Melanocyte of skin (primary cell): ENCODE results near the gene PMF1. TPM values are rescaled to one million over a fixed set of nuclear protein-coding genes. Genes with fewer than 3 reads are reported as not detected.

Source experiments
- small RNA-seq, 2 donors: library from RNA; depleted of rRNA; stranded (forward); fragments of <200 nt; gene quantifications; one replicate each; pipeline ENCODE3, GENCODE V24; 2012
- total RNA-seq, 2 donors: library from RNA; depleted of rRNA; stranded (reverse); fragments of >200 nt; gene quantifications; 2 replicates each; pipeline ENCODE4 v1.2.3, GENCODE V29; 2012

The PMF1 gene
- 10 to 100 TPM; 35.8 to 57.9 TPM for total RNA-seq

GRCh38 chr1:156212833-156213643, at the start of gene PMF1:
Gene PMF1, plus strand, starts transcription at chr1:156213007. Its CDS starts 9 bp downstream, at chr1:156213016.

DNA sequence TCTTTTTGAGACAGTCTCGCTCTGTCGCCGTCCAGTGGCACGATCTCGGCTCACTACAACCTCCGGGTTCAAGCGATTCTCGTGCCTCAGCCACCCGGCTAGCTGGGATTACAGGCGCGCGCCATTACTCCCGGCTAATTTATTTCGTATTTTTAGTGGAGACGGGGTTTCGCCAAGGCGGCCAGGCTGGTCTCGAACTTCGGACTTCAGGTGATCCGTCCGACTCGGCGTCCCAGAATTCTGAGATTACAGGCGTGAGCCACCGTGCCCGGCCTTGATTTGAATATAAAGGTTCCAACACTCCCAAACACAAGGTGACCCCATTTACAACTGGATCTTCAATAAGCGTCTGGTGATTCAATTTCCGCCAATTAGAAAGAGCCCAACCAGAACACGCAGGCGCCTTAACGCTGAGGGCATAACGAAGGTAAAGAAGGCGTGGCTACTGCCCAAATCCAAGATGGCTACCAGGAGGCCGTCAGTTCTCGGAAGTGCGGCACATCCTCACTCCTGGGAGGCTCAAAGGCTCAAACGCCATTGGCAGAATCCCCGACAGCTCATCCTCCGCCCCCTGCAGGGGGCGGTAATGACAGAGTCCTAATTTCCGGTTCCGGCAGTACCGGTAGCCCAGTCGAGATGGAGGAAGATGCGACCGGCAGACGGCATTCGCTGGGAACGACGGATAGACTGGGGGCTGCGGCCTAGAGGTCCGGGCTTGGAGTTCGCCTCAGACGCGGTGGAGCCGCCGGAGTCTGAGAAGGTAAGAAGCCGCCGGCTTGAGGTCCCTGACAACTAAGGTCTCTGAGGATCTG, 19.1 kb upstream of the PMF1 start, which contains the start of gene SLC25A44:
Gene SLC25A44 (plus strand): TSS at position 617 of the 812 bp plus-strand sequence. CDS start 5,744 bp downstream, outside the sequence.

GRCh38 chr1:156241926-156242325, 29.1 kb downstream of the PMF1 start, which contains the start of gene BGLAP:
Gene BGLAP, plus strand, starts transcription at chr1:156242184. Its CDS starts 48 bp downstream, at chr1:156242232.

GRCh38 chr1:156247460-156248322, 34.9 kb downstream of the PMF1 start, which contains the start of gene PAQR6:
Gene PAQR6, minus strand, starts transcription at chr1:156248056. Its CDS starts 1,325 bp downstream, at chr1:156246731.

DNA sequence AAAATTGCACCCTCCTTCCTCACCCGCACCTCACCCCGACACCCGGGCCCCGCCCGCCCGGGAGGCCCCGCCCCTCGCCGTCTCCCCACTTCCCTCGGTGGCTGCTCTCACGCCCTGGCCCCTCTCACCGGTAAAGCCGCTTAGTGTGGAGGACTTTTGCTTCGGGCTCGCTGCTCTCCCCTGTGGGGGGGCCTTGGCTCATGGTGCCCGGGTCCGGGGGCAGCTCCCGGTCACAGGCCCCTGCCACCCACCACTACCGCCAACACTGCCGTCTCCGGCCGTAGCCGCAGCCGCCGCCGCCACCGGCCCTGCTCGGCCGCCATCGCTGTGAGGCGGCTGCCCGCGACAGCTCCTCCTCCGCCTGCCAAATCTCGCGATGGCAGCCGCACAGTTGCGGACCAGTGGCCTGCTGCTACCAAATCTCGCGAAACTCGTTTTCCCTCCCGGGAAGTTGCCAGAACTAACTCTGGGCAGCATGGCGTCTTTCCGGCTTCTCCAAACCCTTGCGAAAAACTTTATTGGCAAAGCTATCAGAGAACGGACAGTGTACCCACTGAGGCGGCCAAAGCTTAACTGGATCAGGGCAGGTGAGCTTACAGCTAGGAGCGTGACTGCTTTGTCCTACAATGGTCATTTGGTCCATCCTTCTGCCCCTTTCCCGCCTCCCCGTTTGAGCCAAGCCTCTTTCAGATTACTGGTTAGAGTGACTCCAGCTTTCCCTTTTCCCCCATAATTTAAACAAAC, 69.8 kb downstream of the PMF1 start, which contains the start of gene SMG5:
Gene SMG5 (minus strand): TSS at position 347 of the 744 bp plus-strand sequence. CDS start 145 bp downstream, at position 202.

GRCh38 chr1:156284112-156284511, 71.3 kb downstream of the PMF1 start, which contains the start of gene TMEM79:
Gene TMEM79, plus strand, starts transcription at chr1:156284325. Its CDS starts 902 bp downstream, at chr1:156285227.

Small RNAs within 50 kb of the gene (small RNA-seq; reads per million reads assigned to genes)
- gene RF00568, result 0 reads per million in 2 donors

Other genes starting within 250 kb of the PMF1 start
- 100 to 1,000 TPM in 1 of 2 donors, 10 to 100 TPM in 1; 59.5 to 134 TPM for gene ARHGEF2, start 234.5 kb upstream of the PMF1 start, total RNA-seq
- gene SSR2, start 192.1 kb upstream of the PMF1 start, total RNA-seq, result 100 to 1,000 TPM; 220 to 324 TPM
- 10 to 100 TPM; 16.0 to 21.0 TPM for gene UBQLN4, start 159.2 kb upstream of the PMF1 start, total RNA-seq
- 10 to 100 TPM; 35.1 to 42.0 TPM for gene LAMTOR2, start 158.2 kb upstream of the PMF1 start, total RNA-seq
- not detected for gene RAB25, start 151.8 kb upstream of the PMF1 start, total RNA-seq
- 1 to 10 TPM; 1.0 to 4.0 TPM for gene MEX3A, start 130.5 kb upstream of the PMF1 start, total RNA-seq
- 1,000 to 10,000 TPM in 1 of 2 donors, 100 to 1,000 TPM in 1; 784 to 1,173 TPM for gene LMNA, start 98.3 kb upstream of the PMF1 start, total RNA-seq
- gene SEMA4A, start 59.4 kb upstream of the PMF1 start, total RNA-seq, result under 1 TPM; 0.67 to 0.69 TPM
- 10 to 100 TPM; 25.5 to 28.0 TPM for gene SLC25A44, start 18.9 kb upstream of the PMF1 start, total RNA-seq
- gene BGLAP, start 29.2 kb downstream of the PMF1 start, total RNA-seq, result under 1 TPM in 1 of 2 donors, not detected in 1; 0.33 TPM
- gene PAQR6, start 35.0 kb downstream of the PMF1 start, total RNA-seq, result 1 to 10 TPM in 1 of 2 donors, under 1 TPM in 1; 0.67 to 1.4 TPM
- 10 to 100 TPM; 54.4 to 63.6 TPM for gene SMG5, start 69.8 kb downstream of the PMF1 start, total RNA-seq
- 1 to 10 TPM; 1.3 to 1.4 TPM for gene TMEM79, start 71.3 kb downstream of the PMF1 start, total RNA-seq
- 100 to 1,000 TPM; 236 to 244 TPM for gene GLMP, start 82.7 kb downstream of the PMF1 start, total RNA-seq
- not detected for gene VHLL, start 86.3 kb downstream of the PMF1 start, total RNA-seq
- gene CCT3, start 125.3 kb downstream of the PMF1 start, total RNA-seq, result 100 to 1,000 TPM; 425 to 719 TPM
- 1 to 10 TPM in 1 of 2 donors, not detected in 1; 1.0 TPM for gene TSACC, start 125.5 kb downstream of the PMF1 start, total RNA-seq
- not detected for gene RHBG, start 156.2 kb downstream of the PMF1 start, total RNA-seq